SH-SY5Y (cell line): Measurements from ENCODE around the gene FCHSD2.

Source experiments
- GATA2 ChIP-seq: IDR thresholded peaks from 2 replicates; pipeline ENCODE4 v1.6.1; 2011; ENCODE audit warnings: mild to moderate bottlenecking, low read depth, low read length
- GATA3 ChIP-seq: IDR thresholded peaks from 2 replicates; pipeline ENCODE4 v1.6.1; 2011; ENCODE audit warnings: low read depth, mild to moderate bottlenecking, low read length, moderate library complexity

FCHSD2 gene

GRCh38 chr11:72842126-72842525 lies 300.0 kb downstream of the FCHSD2 start:
- TF ChIP-seq GATA3 = no peak
- no peak for TF ChIP-seq GATA2

GRCh38 chr11:72841397-72841796 lies 300.7 kb downstream of the FCHSD2 start:
- TF ChIP-seq GATA3 (no peak), GATA2 (no peak)

- TF ChIP-seq GATA2 = no peak
- TF ChIP-seq GATA3 = no peak
Observed at GRCh38 chr11:72840780-72841179, 301.3 kb downstream of the FCHSD2 start.

GRCh38 chr11:72838691-72839305 lies 303.3 kb downstream of the FCHSD2 start:
- TF ChIP-seq GATA2 = no peak
- no peak for TF ChIP-seq GATA3

- no peak for TF ChIP-seq GATA3
- TF ChIP-seq GATA2 = no peak
Observed at GRCh38 chr11:72836111-72836510, 306.0 kb downstream of the FCHSD2 start.

GRCh38 chr11:72834905-72835304 lies 307.2 kb downstream of the FCHSD2 start:
- TF ChIP-seq GATA3 (no peak), GATA2 (no peak)

GRCh38 chr11:72833811-72834493 lies 308.2 kb downstream of the FCHSD2 start:
- TF ChIP-seq GATA2 = no peak
- TF ChIP-seq GATA3 = no peak

GRCh38 chr11:72833083-72833733 lies 308.9 kb downstream of the FCHSD2 start:
- TF ChIP-seq GATA2 = no peak
- TF ChIP-seq GATA3 = no peak

- no peak for TF ChIP-seq GATA3
- no peak for TF ChIP-seq GATA2
Observed at GRCh38 chr11:72832301-72833082, 309.6 kb downstream of the FCHSD2 start.

- no peak for TF ChIP-seq GATA2
- no peak for TF ChIP-seq GATA3
Observed at GRCh38 chr11:72831521-72832300, 310.4 kb downstream of the FCHSD2 start.

- TF ChIP-seq GATA3 (no peak), GATA2 (no peak)
Observed at GRCh38 chr11:72829884-72830533, 312.1 kb downstream of the FCHSD2 start.

- no peak for TF ChIP-seq GATA2
- no peak for TF ChIP-seq GATA3
Observed at GRCh38 chr11:72829178-72829577, 312.9 kb downstream of the FCHSD2 start.

GRCh38 chr11:72828692-72829101 lies 313.4 kb downstream of the FCHSD2 start:
- no peak for TF ChIP-seq GATA2
- no peak for TF ChIP-seq GATA3

GRCh38 chr11:72828081-72828567 lies 314.0 kb downstream of the FCHSD2 start:
- no peak for TF ChIP-seq GATA2
- no peak for TF ChIP-seq GATA3
